ENCODE measurements around the gene TSC22D3.
A peak's percentile ranks its signal among the peaks of the same experiment; 100 is the strongest.

Gene TSC22D3

DNA sequence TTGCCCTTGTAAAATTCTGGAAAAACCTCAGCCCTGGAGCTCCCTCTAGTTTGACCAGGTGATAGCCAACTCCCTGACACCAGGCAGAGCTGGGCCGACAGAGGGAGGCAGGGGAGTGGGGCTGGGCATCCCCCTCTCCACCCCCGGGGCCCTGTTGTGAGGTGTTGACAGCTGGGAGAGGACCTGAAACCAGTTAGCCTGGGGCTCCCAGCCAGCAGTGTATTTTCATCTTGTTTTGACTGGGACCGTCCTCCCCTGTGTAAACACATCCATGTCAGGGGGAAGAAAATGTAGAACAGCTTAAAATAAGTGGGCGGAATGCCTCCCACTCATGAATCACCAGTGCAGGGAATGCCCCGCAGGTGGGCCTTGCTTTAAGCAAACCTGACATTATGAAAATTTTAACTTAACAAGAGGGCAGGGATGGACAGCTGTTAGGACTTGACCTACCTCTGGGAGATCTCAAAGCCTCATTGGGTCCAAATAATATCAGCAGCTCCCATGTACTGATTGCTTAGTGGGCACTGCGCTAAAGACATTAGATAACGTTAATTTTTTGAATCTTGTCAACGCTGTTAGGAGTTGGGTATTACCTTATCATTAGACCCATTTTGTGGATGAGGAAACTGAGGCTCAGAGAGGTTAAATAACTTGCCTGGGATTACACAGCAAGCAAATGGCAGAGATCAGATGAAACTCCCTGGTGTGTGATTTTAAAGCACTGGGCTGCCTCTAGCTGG is 45.9 kb downstream of the TSC22D3 start:
- no peak for DNase-seq

DNA sequence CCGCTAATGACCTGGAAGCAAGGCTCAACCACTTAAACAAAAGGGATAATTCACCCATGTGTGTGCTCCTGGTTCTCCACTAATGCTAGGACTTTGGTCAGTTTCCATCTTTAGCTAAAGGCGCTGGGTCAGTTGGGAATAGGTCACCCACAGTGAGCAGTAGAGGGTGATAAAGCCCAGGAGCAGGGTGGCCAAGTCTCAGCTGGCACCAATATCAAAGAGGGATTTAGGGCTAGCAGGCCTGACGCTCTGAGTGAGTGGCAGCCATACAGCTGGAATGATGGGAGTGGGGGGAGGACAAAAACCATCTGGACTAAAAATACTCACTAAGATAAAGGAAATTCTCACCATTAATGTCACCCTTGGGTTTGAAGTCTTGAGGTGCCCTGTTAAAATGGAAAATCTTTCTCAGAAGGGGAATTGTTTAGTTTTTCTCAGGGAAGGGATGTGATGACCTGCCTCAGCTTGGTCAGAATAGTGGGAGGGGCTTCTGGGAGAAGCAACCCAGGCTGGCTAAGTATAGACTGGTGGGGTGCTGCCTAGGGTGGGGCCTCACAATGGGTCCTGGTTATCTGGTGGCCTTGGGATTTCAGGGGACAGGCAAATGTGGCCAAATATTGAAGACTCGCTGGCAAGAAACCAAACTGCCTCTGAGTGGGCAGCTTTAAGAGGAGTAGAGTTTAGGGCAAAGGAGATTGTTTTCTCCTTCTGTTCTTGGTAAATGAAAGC is 47.1 kb downstream of the TSC22D3 start:
- no peak for DNase-seq

DNA sequence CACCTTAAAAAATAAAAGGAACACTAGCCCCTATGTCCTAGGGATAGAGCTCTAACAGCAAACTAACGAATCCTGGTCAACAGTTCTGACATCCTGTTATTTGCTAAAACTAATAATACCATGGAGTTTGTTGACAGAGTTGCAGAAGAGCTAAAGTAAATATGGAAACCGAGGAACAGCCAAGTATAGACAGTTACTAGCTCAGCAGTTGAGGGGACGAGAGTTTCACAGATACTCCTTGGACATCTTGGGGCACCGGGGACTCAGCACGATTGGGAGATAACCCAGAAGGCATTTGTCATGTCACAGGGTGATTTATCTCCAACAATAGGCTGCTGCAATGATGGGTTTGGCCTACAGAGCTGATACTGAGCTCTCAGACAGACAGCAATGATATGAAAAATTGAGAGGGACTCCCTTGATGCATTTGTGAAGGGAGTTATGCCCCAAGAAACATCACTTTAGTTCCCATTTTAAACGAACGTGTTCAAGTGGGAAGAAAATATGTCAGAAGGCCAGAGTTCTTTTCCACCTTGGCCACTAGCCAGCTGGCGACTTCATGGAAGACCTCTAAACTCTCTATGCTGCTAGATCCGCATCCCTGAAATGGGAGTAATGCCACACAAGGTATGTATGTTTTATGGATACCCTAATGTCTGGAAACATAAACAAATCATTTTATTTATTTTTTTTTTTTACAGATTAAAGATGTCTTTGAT is 48.6 kb downstream of the TSC22D3 start:
- DNase-seq, result no peak

GRCh38 chrX:107725761-107726555 is 49.6 kb downstream of the TSC22D3 start:
- DNase-seq, result no peak

- no peak for DNase-seq
Measured at GRCh38 chrX:107724653-107725052, 50.9 kb downstream of the TSC22D3 start.

DNA sequence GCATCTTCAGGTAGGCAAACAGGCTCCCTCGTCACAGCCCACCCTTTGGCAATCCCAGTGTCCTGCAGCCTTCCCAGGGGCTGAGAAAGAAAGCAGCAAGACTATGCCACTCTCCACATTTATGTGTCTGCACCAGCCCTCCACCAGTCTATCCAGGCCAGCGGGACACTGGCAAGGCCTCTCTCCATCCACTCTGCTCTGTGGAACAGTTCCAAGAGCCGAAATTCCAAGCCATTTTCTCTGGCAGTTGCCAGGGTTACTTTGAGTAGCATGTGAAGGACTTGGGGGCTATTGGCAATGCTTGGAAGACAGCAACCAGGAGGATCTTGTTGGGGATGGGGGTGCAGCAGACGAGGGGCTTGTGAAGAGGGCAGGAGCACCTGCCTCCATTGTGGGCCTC is 52.1 kb downstream of the TSC22D3 start:
- DNase-seq, result no peak

DNA sequence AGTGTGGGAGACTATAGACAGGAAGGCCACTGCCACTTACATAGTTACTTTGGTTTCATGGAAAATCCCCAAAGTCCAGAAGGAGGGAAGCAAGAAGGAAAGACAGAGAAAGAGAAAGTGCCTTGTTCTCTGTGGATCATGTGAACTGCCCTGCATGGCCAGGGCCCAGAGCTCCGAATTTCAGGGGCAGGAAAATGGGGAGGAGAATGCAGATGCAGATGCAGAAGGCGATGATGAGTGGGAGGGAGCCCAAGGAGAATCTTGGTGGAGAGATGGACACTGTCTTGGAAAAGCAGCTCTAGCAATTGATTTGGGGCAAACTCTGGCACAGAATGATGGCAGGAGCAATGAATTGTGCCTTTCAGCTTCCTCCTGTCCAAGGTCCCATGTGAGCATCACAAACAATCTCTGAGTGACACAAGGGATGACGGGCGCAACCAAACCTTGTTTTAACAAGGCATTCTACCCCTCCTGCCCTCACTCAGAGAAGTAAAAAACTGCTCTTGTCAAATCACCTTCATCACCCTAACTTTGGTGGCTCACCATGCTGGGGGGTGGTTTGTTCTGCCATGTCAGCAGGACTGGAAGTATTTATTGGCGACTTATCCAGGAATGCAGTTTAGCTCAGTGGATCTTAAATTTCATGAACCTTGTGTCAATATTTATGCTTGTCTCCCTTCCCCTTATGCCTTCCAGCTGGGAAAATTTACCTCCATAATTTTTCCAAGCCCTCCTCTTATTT is 53.5 kb downstream of the TSC22D3 start:
- no peak for DNase-seq

GRCh38 chrX:107721318-107721717 is 54.3 kb downstream of the TSC22D3 start:
- peak; percentile 43 to 44 for DNase-seq

DNA sequence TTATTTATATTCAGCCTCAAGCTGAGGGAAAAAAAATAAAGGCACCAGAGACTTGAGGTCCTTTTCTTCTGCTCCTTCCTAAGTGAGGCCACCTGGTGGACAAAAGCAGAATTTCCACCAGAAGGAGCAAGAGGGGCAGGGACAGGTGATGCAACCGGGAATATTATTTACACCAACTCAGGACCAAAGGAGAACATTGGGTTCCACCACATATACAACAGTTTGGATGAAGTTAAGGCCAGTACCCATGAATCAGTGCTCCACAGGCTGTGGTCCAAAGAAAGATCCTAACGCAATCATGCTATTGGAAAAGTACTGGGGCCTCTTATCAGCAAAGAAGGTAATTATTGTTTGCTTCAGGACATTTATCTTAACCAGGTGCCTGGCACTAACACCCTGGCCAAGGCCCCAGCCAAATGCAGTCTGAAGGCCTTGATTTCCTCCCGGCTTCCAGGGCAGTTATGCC is 57.4 kb downstream of the TSC22D3 start:
- peak; percentile 40 to 56 for DNase-seq

GRCh38 chrX:107716816-107717700 is 58.5 kb downstream of the TSC22D3 start:
- peak; percentile 66 to 79 for DNase-seq

GRCh38 chrX:107716118-107716684 is 59.4 kb downstream of the TSC22D3 start:
- DNase-seq, result no peak

DNA sequence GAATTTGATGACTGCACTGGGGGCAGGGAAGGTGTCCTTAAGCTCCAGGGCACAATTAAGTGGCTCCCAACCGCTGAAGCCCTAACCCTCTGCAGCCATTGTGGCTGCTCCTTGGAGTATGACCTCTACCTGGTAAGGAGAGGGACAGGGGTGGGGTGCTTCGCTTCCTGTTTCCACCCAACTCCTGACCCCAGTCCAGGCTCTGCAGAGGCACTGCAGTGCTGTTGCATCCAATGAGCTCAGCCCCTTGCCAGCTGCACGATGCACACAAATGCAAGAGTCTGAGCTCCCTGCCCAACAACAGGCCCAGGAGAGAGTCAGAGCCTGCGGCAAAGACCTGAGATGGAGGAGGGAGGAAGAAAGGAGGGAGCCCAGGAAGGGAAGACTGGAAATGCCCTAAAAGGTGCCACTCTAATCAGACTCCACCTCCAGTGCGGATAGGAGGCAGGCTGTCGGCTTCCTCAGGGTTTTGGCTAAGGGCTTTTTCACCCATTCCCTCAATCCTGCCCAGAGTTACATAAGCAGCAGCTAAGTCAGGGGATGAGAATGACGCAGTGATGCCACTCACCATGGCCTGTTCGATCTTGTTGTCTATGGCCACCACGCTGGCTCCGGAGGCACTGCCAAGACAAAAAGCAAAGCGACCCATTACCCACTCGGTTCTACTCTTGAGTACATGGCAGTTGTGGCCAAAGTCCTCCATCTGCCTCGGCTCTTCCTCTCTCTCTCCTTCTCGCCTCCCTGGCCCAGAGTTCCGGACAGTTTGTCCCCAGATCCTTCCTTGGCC is 60.1 kb downstream of the TSC22D3 start:
- DNase-seq, result no peak

DNA sequence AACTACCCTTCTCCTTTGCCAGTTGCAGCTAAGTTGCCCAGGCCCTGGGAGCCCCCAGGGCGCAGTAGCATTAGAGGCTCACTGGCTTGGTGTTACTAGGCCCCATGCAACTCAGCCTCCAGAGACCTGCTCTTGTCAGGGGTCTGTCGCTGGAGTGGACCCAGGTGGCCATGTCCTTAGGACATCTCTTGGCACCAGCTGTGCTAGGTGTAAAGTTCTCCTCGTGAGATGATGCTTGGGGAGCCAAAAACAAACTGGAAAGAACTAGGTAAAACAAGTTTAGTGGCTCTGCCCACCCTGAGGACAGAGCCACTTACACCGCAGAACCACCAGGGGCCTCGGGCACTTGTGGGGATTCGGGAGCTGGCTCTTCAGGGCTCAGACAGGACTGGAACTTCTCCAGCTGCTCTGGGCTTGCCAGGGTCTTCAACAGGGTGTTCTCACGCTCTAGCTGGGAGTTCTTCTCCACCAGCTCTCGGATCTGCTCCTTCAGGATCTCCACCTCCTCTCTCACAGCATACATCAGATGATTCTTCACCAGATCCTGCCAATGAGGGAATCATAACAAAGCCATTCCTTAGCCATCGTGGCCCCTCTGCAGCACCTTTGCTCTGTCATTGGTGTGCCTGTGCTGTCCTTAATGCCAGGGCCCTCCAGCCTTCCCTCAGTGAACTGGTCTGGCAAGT is 61.2 kb downstream of the TSC22D3 start:
- peak in 1 of 2 experiments; percentile 5 for DNase-seq

DNA sequence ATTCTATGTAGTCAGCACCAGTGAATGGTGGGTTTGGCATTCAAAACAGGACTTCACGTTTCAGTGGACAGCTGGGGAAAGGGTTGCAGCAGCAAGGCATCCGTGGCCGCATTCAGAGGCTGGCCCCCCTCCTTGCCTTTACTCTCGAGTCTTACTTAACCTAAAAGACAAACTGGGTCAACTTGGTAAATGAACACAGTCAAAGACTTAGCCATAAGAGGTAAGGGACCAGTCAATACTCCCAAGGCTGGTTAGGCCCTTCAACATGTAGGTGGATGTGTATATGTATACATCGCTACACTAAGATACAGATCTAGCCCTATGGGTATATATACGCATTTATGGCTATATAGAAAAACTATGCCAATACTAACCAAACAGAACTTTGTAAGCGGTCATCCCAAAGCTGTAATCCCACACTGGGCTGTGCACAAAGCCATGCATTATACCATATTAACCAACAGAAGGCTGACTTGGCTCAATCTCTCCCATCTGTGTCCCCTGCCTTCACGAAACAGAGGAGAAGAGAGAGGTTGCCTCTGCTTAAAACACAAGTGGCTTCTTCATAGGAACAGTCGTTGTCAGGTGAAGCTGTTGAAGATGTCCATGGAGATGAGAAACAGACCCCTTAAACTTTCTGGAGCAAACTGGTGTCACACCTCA is 61.9 kb downstream of the TSC22D3 start:
- DNase-seq, result no peak

- DNase-seq, result no peak
Measured at GRCh38 chrX:107713203-107713542, 62.4 kb downstream of the TSC22D3 start.

- no peak for DNase-seq
Measured at GRCh38 chrX:107712231-107713202, 63.1 kb downstream of the TSC22D3 start.

- no peak for DNase-seq
Measured at GRCh38 chrX:107711521-107712181, 63.9 kb downstream of the TSC22D3 start.
